ENCODE measurements around the gene RNF166.

The RNF166 gene

GRCh38 chr16:88667461-88667860, 38.7 kb downstream of the RNF166 start:
- Histone ChIP-seq H3K36me3 (replicated peaks; ENCODE audit: insufficient read depth, low read length) (no peaks in the 10 kb centered on the region), H3K9ac (ENCODE audit: low read length) (no peak overlapping the region), H3K27ac (ENCODE audit: low read length) (no peak overlapping the region), H2AFZ (ENCODE audit: low read length) (no peak overlapping the region), H3K4me3 (ENCODE audit: low read length) (no peak overlapping the region), H3K4me1 (ENCODE audit: low read length) (no peaks in the 10 kb centered on the region), H3K4me2 (ENCODE audit: low read depth, low read length) (no peak overlapping the region), H3K9me2 (replicated peaks; ENCODE audit: insufficient read depth, low read length) (no peaks in the 10 kb centered on the region), H3F3A (ENCODE audit: insufficient read depth, low read length) (no peaks in the 10 kb centered on the region), H3K27me3 (replicated peaks; ENCODE audit: insufficient read depth, low read length) (no peaks in the 10 kb centered on the region), H3K79me2 (ENCODE audit: low read length) (peaks cover 4% of the 10 kb centered on the region), H3K9me3 (replicated peaks; ENCODE audit: insufficient read depth, low read length) (no peaks in the 10 kb centered on the region), H4K20me1 (ENCODE audit: insufficient read depth, low read length) (no peaks in the 10 kb centered on the region)
- no peak for DNase-seq
- TF ChIP-seq EZH2phosphoT487 (IDR thresholded peaks at IDR 0.05; ENCODE audit: low read length) = no peak
- no peak for TF ChIP-seq EZH2 (optimal IDR thresholded peaks at IDR 0.05; ENCODE audit: low read depth, low read length)

GRCh38 chr16:88665570-88665969, 40.6 kb downstream of the RNF166 start:
- no peaks in the 10 kb centered on the region for H3K9me3 ChIP-seq (replicated peaks; ENCODE audit: insufficient read depth, low read length)
- H3F3A ChIP-seq (ENCODE audit: insufficient read depth, low read length) = no peaks in the 10 kb centered on the region
- no peak overlapping the region for H3K27ac ChIP-seq (ENCODE audit: low read length)
- H2AFZ ChIP-seq (ENCODE audit: low read length) = no peak overlapping the region
- no peak for TF ChIP-seq EZH2phosphoT487 (IDR thresholded peaks at IDR 0.05; ENCODE audit: low read length)
- TF ChIP-seq EZH2 (optimal IDR thresholded peaks at IDR 0.05; ENCODE audit: low read depth, low read length) = no peak
- no peak for TF ChIP-seq CTCF (IDR thresholded peaks at IDR 0.05; ENCODE audit: low read length)
- H3K79me2 ChIP-seq (ENCODE audit: low read length) = peaks cover 10% of the 10 kb centered on the region
- no peaks in the 10 kb centered on the region for H3K36me3 ChIP-seq (replicated peaks; ENCODE audit: insufficient read depth, low read length)
- H3K9ac ChIP-seq (ENCODE audit: low read length) = no peak overlapping the region
- no peaks in the 10 kb centered on the region for H4K20me1 ChIP-seq (ENCODE audit: insufficient read depth, low read length)
- no peak overlapping the region for H3K4me3 ChIP-seq (ENCODE audit: low read length)
- no peak for DNase-seq
- H3K9me2 ChIP-seq (replicated peaks; ENCODE audit: insufficient read depth, low read length) = no peaks in the 10 kb centered on the region
- H3K27me3 ChIP-seq (replicated peaks; ENCODE audit: insufficient read depth, low read length) = no peaks in the 10 kb centered on the region
- no peaks in the 10 kb centered on the region for H3K4me1 ChIP-seq (ENCODE audit: low read length)
- H3K4me2 ChIP-seq (ENCODE audit: low read depth, low read length) = no peak overlapping the region

GRCh38 chr16:88665148-88665547, 41.1 kb downstream of the RNF166 start:
- Histone ChIP-seq H3K4me3 (ENCODE audit: low read length) (no peak overlapping the region), H3K9me3 (replicated peaks; ENCODE audit: insufficient read depth, low read length) (no peaks in the 10 kb centered on the region), H2AFZ (ENCODE audit: low read length) (no peak overlapping the region), H3F3A (ENCODE audit: insufficient read depth, low read length) (no peaks in the 10 kb centered on the region), H3K9me2 (replicated peaks; ENCODE audit: insufficient read depth, low read length) (no peaks in the 10 kb centered on the region), H3K4me1 (ENCODE audit: low read length) (no peaks in the 10 kb centered on the region), H4K20me1 (ENCODE audit: insufficient read depth, low read length) (no peaks in the 10 kb centered on the region), H3K27ac (ENCODE audit: low read length) (no peak overlapping the region), H3K36me3 (replicated peaks; ENCODE audit: insufficient read depth, low read length) (no peaks in the 10 kb centered on the region), H3K79me2 (ENCODE audit: low read length) (peaks cover 10% of the 10 kb centered on the region), H3K9ac (ENCODE audit: low read length) (no peak overlapping the region), H3K27me3 (replicated peaks; ENCODE audit: insufficient read depth, low read length) (no peaks in the 10 kb centered on the region), H3K4me2 (ENCODE audit: low read depth, low read length) (no peak overlapping the region)
- no peak for TF ChIP-seq EZH2phosphoT487 (IDR thresholded peaks at IDR 0.05; ENCODE audit: low read length)
- no peak for TF ChIP-seq EZH2 (optimal IDR thresholded peaks at IDR 0.05; ENCODE audit: low read depth, low read length)
- no peak for TF ChIP-seq CTCF (IDR thresholded peaks at IDR 0.05; ENCODE audit: low read length)
- DNase-seq = no peak

GRCh38 chr16:88662843-88663606, 43.2 kb downstream of the RNF166 start, which contains the start of gene MVD:
TSS of gene MVD (minus strand) at chr16:88663091. CDS start at chr16:88663080, 11 bp downstream.
- peak within 1 kb of the TSS; percentile 25; the same call in 1 of the 2 replicates for H3K27ac ChIP-seq (ENCODE audit: low read length)
- no peaks in the 10 kb centered on the region for H3F3A ChIP-seq (ENCODE audit: insufficient read depth, low read length)
- no peaks in the 10 kb centered on the region for H3K4me1 ChIP-seq (ENCODE audit: low read length)
- no peaks in the 10 kb centered on the region for H3K9me3 ChIP-seq (replicated peaks; ENCODE audit: insufficient read depth, low read length)
- TF ChIP-seq EZH2 (optimal IDR thresholded peaks at IDR 0.05; ENCODE audit: low read depth, low read length) = no peak
- TF ChIP-seq CTCF (IDR thresholded peaks at IDR 0.05; ENCODE audit: low read length) = peak; percentile 2; the same call in 1 of the 2 replicates
- no peak for TF ChIP-seq EZH2phosphoT487 (IDR thresholded peaks at IDR 0.05; ENCODE audit: low read length)
- H3K79me2 ChIP-seq (ENCODE audit: low read length) = peaks cover 13% of the 10 kb centered on the region
- no peaks in the 10 kb centered on the region for H3K27me3 ChIP-seq (replicated peaks; ENCODE audit: insufficient read depth, low read length)
- peak within 1 kb of the TSS; percentile 75 for H3K4me3 ChIP-seq (ENCODE audit: low read length)
- peak within 1 kb of the TSS; percentile 63 for H3K4me2 ChIP-seq (ENCODE audit: low read depth, low read length)
- DNase-seq = peak; percentile 91
- no peaks in the 10 kb centered on the region for H4K20me1 ChIP-seq (ENCODE audit: insufficient read depth, low read length)
- peak within 1 kb of the TSS; percentile 78 for H3K9ac ChIP-seq (ENCODE audit: low read length)
- H3K9me2 ChIP-seq (replicated peaks; ENCODE audit: insufficient read depth, low read length) = no peaks in the 10 kb centered on the region
- H3K36me3 ChIP-seq (replicated peaks; ENCODE audit: insufficient read depth, low read length) = no peaks in the 10 kb centered on the region
- H2AFZ ChIP-seq (ENCODE audit: low read length) = peak within 1 kb of the TSS; percentile 67; the same call in 1 of the 2 replicates

Measured in MM.1S (cell line).